Testis (tissue), 2 donors: ENCODE measurements around the gene AXIN1.

Source experiments
- POLR2A ChIP-seq: fragments of 450-650 bp; IDR thresholded peaks from one replicate; pipeline ENCODE4 v1.6.1; 2017; ENCODE audit warnings: antibody characterized with exemption, mild to moderate bottlenecking, moderate library complexity
- TF ChIP-seq, protein P1 (sequence below), 3 experiments: fragments of 450-650 bp in 2 of 3; fragments of 200-600 bp in 1 of 3; sonication (generic) in 1 of 3; IDR thresholded peaks; one replicate each; pipeline ENCODE4 v1.5.1; 2016 to 2019; ENCODE audit warnings: antibody characterized with exemption in 3 of 3, mild to moderate bottlenecking in 2 of 3, moderate library complexity in 1 of 3

DNA sequence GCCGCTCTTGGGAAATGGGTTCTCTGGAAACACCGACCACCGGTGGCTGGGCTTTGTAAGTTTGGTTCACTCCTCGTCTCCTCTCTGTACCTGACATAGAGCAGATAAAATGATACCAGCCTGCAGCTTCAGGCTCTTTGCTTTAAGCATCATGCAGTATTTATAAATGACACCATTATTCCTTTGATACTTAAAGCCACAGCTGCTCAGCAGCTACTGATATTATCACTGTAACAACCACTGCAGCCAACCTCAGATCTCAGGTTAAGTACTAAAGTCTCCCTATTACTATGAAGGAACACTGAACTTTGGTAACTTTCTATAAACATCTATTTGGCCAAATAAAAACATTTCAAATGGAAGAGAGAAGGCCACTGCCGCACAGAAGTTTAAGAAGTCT, 34.9 kb downstream of the AXIN1 start:
- TF ChIP-seq, protein P1, sequence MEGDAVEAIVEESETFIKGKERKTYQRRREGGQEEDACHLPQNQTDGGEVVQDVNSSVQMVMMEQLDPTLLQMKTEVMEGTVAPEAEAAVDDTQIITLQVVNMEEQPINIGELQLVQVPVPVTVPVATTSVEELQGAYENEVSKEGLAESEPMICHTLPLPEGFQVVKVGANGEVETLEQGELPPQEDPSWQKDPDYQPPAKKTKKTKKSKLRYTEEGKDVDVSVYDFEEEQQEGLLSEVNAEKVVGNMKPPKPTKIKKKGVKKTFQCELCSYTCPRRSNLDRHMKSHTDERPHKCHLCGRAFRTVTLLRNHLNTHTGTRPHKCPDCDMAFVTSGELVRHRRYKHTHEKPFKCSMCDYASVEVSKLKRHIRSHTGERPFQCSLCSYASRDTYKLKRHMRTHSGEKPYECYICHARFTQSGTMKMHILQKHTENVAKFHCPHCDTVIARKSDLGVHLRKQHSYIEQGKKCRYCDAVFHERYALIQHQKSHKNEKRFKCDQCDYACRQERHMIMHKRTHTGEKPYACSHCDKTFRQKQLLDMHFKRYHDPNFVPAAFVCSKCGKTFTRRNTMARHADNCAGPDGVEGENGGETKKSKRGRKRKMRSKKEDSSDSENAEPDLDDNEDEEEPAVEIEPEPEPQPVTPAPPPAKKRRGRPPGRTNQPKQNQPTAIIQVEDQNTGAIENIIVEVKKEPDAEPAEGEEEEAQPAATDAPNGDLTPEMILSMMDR (IDR thresholded peaks at IDR 0.05), result no peak
- TF ChIP-seq POLR2A, result no peak
